Muscle of arm (tissue), 12 donors: Measurements from ENCODE around the gene PNMT. TPM values are rescaled to one million over a fixed set of nuclear protein-coding genes. Genes with fewer than 3 reads are reported as not detected.

Experiments
- DNase-seq: peaks from one replicate; pipeline ENCODE4 v3.0.0-alpha.2; 2013
- polyA plus RNA-seq, 12 donors: library from polyadenylated mRNA; unstranded; fragments of 120-200 nt; gene quantifications; one replicate each; pipeline ENCODE4 v1.2.1, GENCODE V29; 2013; ENCODE audit not compliant: insufficient read length in 12 of 12

PNMT gene
- polyA plus RNA-seq, 12 donors = 1.2 to 7.5 (median 3.6) TPM; not detected in 2

- DNase-seq = no peak
Observed at GRCh38 chr17:39652587-39653315, 15.5 kb upstream of the PNMT start.

- no peak for DNase-seq
Observed at GRCh38 chr17:39653316-39653661, 15.0 kb upstream of the PNMT start.

GRCh38 chr17:39653662-39654331, 14.5 kb upstream of the PNMT start:
- no peak for DNase-seq

GRCh38 chr17:39655105-39655504, 13.1 kb upstream of the PNMT start:
- no peak for DNase-seq

- DNase-seq = no peak
Observed at GRCh38 chr17:39658346-39658745, 9.9 kb upstream of the PNMT start.

GRCh38 chr17:39658760-39659159, 9.5 kb upstream of the PNMT start:
- no peak for DNase-seq

- no peak for DNase-seq
Observed at GRCh38 chr17:39659279-39660010, 8.8 kb upstream of the PNMT start.

- no peak for DNase-seq
Observed at GRCh38 chr17:39660011-39660360, 8.3 kb upstream of the PNMT start.

GRCh38 chr17:39660397-39661385, 7.6 kb upstream of the PNMT start:
- DNase-seq = no peak

- DNase-seq = no peak
Observed at GRCh38 chr17:39661744-39662541, 6.3 kb upstream of the PNMT start.

GRCh38 chr17:39662551-39663339, 5.5 kb upstream of the PNMT start:
- no peak for DNase-seq

- DNase-seq = no peak
Observed at GRCh38 chr17:39663340-39663687, 4.9 kb upstream of the PNMT start.

- no peak for DNase-seq
Observed at GRCh38 chr17:39663688-39664580, 4.3 kb upstream of the PNMT start.

- no peak for DNase-seq
Observed at GRCh38 chr17:39664581-39665561, 3.4 kb upstream of the PNMT start, which contains the start of gene TCAP. TCAP (plus strand) TSS chr17:39665349; CDS start chr17:39665360, 11 bp downstream.

GRCh38 chr17:39665642-39666224, 2.5 kb upstream of the PNMT start:
- no peak for DNase-seq

GRCh38 chr17:39666231-39666600, 2.0 kb upstream of the PNMT start:
- DNase-seq = no peak

GRCh38 chr17:39666601-39667261, 1.5 kb upstream of the PNMT start:
- no peak for DNase-seq
